ENCODE results near the gene HDGF. TPM values are rescaled to one million over a fixed set of nuclear protein-coding genes. Genes with fewer than 3 reads are reported as not detected.

The HDGF gene
- total and polyA plus RNA-seq, 11 donors = 87.7 to 240 (median 147) TPM

DNA sequence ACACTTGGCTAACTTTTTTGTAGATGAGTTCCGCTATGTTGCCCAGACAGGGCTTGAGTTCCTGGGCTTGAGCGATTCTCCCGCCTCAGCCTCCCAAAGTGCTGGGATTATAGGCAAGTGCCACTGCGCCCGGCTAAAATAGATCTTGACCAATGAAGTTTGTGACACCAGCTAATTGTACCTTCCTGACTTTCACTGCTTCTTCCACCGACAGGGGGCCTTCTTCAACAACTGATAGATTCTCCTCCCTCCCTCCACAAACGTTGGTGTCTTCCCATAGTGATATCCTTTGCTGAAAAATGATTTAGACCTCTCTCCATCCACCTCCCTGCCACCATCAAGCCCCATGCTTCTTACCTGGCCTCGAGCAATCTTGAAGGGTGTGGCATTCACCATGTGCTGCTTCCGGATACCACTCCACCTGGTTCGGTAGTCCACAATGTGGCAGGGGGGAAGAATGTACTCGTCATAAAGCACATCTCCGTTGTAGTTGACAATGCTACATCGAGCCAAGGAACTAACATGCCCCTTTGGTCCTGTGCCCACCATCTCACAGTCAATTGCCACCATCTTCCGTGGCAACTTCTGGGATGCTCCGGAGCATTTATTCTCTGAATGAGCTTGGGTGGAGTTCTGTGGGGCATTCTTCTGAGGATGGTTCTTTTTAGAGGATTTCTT is 24.8 kb downstream of the HDGF start:
- TF ChIP-seq POLR2A (IDR thresholded peaks at IDR 0.05) = no peak
- TF ChIP-seq, protein P1, sequence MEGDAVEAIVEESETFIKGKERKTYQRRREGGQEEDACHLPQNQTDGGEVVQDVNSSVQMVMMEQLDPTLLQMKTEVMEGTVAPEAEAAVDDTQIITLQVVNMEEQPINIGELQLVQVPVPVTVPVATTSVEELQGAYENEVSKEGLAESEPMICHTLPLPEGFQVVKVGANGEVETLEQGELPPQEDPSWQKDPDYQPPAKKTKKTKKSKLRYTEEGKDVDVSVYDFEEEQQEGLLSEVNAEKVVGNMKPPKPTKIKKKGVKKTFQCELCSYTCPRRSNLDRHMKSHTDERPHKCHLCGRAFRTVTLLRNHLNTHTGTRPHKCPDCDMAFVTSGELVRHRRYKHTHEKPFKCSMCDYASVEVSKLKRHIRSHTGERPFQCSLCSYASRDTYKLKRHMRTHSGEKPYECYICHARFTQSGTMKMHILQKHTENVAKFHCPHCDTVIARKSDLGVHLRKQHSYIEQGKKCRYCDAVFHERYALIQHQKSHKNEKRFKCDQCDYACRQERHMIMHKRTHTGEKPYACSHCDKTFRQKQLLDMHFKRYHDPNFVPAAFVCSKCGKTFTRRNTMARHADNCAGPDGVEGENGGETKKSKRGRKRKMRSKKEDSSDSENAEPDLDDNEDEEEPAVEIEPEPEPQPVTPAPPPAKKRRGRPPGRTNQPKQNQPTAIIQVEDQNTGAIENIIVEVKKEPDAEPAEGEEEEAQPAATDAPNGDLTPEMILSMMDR (IDR thresholded peaks at IDR 0.05) = peak; percentile 12 to 58 (median 42)
- WGBS, 4 donors = 51 to 61% (median 55%) methylated on average over 15 of the region's 15 CpGs
- ATAC-seq = no peak
- Histone ChIP-seq H3K4me1 (peaks cover 22 to 54% (median 36%) of the 10 kb centered on the region in 12 donors), H3K9me3 (no peaks in the 10 kb centered on the region), H3K27ac (peak overlapping the region in 2 of 12 donors; percentile 21 to 43), H3K36me3 (peaks cover 0 to 44% (median 29%) of the 10 kb centered on the region in 9 donors), H3K4me3 (peak overlapping the region in 7 of 12 donors; percentile 20 to 89 (median 78)), H3K27me3 (no peaks in the 10 kb centered on the region)
- peak in 2 of 5 donors; percentile 10 to 45 for DNase-seq
- intact Hi-C loops (cut with DNase I) = loop anchor here in 7 of 10 donors (1.0 to 10.0 kb wide), 9 partner anchors 37 to 166 kb away; partner anchors contain the start of genes NTRK1 (in 3 of the 7), PRCC (in 3 of the 7), INSRR (in 2 of the 7) and PEAR1 (in 1 of the 7)

DNA sequence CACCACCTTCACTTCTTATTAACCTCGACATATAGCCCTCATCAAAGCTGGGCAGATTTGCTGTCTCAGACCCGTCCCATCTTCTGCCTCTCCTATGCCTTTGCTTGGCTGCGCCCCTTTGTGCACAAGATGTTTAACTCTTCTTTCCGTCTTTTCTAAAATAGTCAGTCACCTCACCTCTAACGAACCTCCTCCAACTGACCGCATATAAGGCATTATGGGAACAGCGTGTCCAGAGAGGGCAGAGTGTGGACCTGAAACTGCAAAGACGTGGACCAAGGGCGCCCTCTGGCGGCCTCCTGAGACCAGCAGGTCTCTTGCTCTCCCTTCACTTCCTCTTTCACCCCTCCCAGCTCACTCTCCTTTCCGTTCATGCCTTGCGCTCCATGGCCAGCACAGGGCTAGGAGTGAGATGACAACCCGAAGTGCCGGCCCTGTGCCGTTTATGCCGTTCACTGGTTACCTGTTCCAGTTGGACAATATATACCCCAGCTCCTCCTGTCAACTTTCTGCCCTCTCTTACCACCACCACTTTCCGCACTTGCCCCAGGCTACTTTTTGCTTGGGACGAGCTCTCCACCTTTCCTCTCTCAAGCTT is 25.7 kb downstream of the HDGF start:
- H3K27ac ChIP-seq = peak overlapping the region in 3 of 12 donors; percentile 8 to 43 (median 21)
- no peaks in the 10 kb centered on the region for H3K9me3 ChIP-seq
- H3K27me3 ChIP-seq = no peaks in the 10 kb centered on the region
- DNase-seq (peak; percentile 85 to 92 (median 87)), ATAC-seq (peak; percentile 72 to 76 (median 75))
- 12 to 16% (median 14%) methylated on average over 18 of the region's 18 CpGs for WGBS, 4 donors
- H3K4me1 ChIP-seq = peaks cover 22 to 54% (median 36%) of the 10 kb centered on the region in 12 donors
- H3K4me3 ChIP-seq = peak overlapping the region in 9 of 12 donors; percentile 20 to 89 (median 38)
- TF ChIP-seq, protein P1 (IDR thresholded peaks at IDR 0.05) = peak; percentile 89 to 99 (median 94)
- TF ChIP-seq POLR2A (IDR thresholded peaks at IDR 0.05) = no peak
- peaks cover 0 to 52% (median 38%) of the 10 kb centered on the region in 9 donors for H3K36me3 ChIP-seq
- intact Hi-C loops (cut with DNase I) = loop anchor here in 9 of 10 donors (1.0 to 10.0 kb wide), 12 partner anchors 35 to 167 kb away; partner anchors contain the start of genes NTRK1 (in 3 of the 9), PRCC (in 3 of the 9), INSRR (in 2 of the 9) and PEAR1 (in 1 of the 9)

DNA sequence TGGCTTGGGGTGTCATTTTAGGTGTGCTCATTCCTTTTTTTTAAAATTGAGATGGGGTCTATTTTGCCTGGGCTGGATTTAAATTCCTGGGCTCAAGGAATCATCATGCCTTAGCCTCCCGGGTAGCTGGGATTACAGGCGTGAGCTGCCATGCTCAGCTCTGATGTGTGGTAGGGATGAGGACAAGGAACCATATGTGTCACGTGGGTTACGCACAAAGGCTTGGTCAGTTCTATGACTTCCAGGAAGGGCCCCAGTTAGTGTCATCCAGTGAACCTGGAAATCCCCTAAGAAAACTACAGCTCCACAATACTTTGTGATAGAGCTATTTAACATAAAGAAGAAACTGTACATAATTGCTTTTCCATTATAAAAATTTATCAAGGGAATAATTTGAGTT is 29.9 kb downstream of the HDGF start:
- no peak for ATAC-seq
- TF ChIP-seq POLR2A (IDR thresholded peaks at IDR 0.05) = no peak
- TF ChIP-seq, protein P1 (IDR thresholded peaks at IDR 0.05) = no peak
- no peak overlapping the region for H3K27ac ChIP-seq
- H3K36me3 ChIP-seq = peaks cover 0 to 67% (median 42%) of the 10 kb centered on the region in 9 donors
- no peak overlapping the region for H3K4me3 ChIP-seq
- H3K4me1 ChIP-seq = peaks cover 9 to 24% (median 19%) of the 10 kb centered on the region in 12 donors
- 75 to 93% (median 84%) methylated on average over 4 of the region's 4 CpGs for WGBS, 4 donors
- H3K9me3 ChIP-seq = no peaks in the 10 kb centered on the region
- no peaks in the 10 kb centered on the region for H3K27me3 ChIP-seq
- no peak for DNase-seq
- intact Hi-C loops (cut with DNase I) = loop anchor here in 5 of 10 donors (10.0 kb wide), 4 partner anchors 97 to 163 kb away; partner anchors contain the start of genes NTRK1 (in 3 of the 5) and INSRR (in 2 of the 5)

DNA sequence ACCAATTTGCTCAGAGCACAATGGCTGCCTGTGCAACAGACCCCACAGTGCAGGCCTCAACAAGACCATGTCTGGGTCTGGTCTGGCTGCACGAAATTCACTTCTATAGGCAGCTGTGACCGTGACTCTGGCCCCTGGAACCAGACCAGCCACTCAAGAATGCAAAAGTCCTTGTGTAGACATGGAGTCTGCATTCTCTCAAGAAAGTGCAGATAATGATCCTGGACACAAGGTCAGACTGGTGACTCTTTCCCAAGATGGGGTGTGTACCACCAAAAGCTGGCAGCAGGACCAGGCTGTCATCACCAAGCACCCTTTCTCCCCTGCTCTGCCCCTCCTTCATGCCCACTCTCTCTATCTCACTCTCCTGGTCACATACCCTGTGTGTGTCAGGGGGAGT is 30.3 kb downstream of the HDGF start:
- Histone ChIP-seq H3K4me3 (no peak overlapping the region), H3K4me1 (peaks cover 5 to 20% (median 15%) of the 10 kb centered on the region in 12 donors), H3K27me3 (no peaks in the 10 kb centered on the region), H3K36me3 (peaks cover 0 to 63% (median 42%) of the 10 kb centered on the region in 9 donors), H3K9me3 (no peaks in the 10 kb centered on the region), H3K27ac (no peak overlapping the region)
- DNase-seq = peak in 1 of 5 donors; percentile 20
- no peak for ATAC-seq
- intact Hi-C loops (cut with DNase I) = loop anchor here in 5 of 10 donors (10.0 kb wide), 4 partner anchors 96 to 164 kb away; partner anchors contain the start of genes NTRK1 (in 3 of the 5) and INSRR (in 2 of the 5)
- 56 to 80% (median 61%) methylated on average over 1 to 2 of the region's 2 CpGs for WGBS, 4 donors
- TF ChIP-seq, protein P1 (IDR thresholded peaks at IDR 0.05) = no peak
- no peak for TF ChIP-seq POLR2A (IDR thresholded peaks at IDR 0.05)
